Suppressor macrophage treated with lipopolysaccharide for 1 hour (primary cell): ENCODE measurements around the gene MSI2.
A peak's percentile ranks its signal among the peaks of the same experiment; 100 is the strongest.
"Not testable (repeated sequence)": the region's sequence is repeated elsewhere in the genome, so short reads cannot be mapped to it uniquely, and the experiment has no call there.

Experiments
- DNase-seq, 3 donors: peaks; one replicate each; pipeline ENCODE4 v3.0.0-alpha.2; 2020 to 2022

MSI2 gene

GRCh38 chr17:57255776-57256681 is at the start of gene MSI2:
Gene MSI2 (plus strand): TSS chr17:57256523. CDS start chr17:57256743, 220 bp downstream.
- peak; percentile 65 to 87 (median 76) for DNase-seq

- no peak for DNase-seq
Observed at GRCh38 chr17:57206928-57207327, 49.4 kb upstream of the MSI2 start.

GRCh38 chr17:57207396-57207795 is 48.9 kb upstream of the MSI2 start:
- no peak for DNase-seq

- DNase-seq: no peak
Observed at GRCh38 chr17:57210224-57210553, 46.1 kb upstream of the MSI2 start.

- no peak for DNase-seq
Observed at GRCh38 chr17:57210972-57211411, 45.3 kb upstream of the MSI2 start.

GRCh38 chr17:57211543-57211942 is 44.8 kb upstream of the MSI2 start:
- DNase-seq: no peak

- no peak for DNase-seq
Observed at GRCh38 chr17:57213180-57213825, 43.0 kb upstream of the MSI2 start.

- no peak for DNase-seq
Observed at GRCh38 chr17:57215317-57215716, 41.0 kb upstream of the MSI2 start.

GRCh38 chr17:57221366-57222350 is 34.7 kb upstream of the MSI2 start:
- no peak for DNase-seq

GRCh38 chr17:57222422-57222821 is 33.9 kb upstream of the MSI2 start:
- DNase-seq: not testable (repeated sequence)

- no peak for DNase-seq
Observed at GRCh38 chr17:57225127-57225526, 31.2 kb upstream of the MSI2 start.

GRCh38 chr17:57226793-57227192 is 29.5 kb upstream of the MSI2 start:
- DNase-seq: no peak

GRCh38 chr17:57228911-57229310 is 27.4 kb upstream of the MSI2 start:
- no peak for DNase-seq

GRCh38 chr17:57234061-57234738 is 22.1 kb upstream of the MSI2 start:
- DNase-seq: no peak

GRCh38 chr17:57234739-57235092 is 21.6 kb upstream of the MSI2 start:
- no peak for DNase-seq

- DNase-seq: no peak
Observed at GRCh38 chr17:57235124-57235523, 21.2 kb upstream of the MSI2 start.

GRCh38 chr17:57236686-57237299 is 19.5 kb upstream of the MSI2 start:
- DNase-seq: no peak

- peak in 1 of 3 donors; percentile 9 for DNase-seq
Observed at GRCh38 chr17:57240648-57241047, 15.7 kb upstream of the MSI2 start.

- no peak for DNase-seq
Observed at GRCh38 chr17:57242148-57242547, 14.2 kb upstream of the MSI2 start.

- peak; percentile 80 to 89 (median 83) for DNase-seq
Observed at GRCh38 chr17:57243171-57243622, 13.1 kb upstream of the MSI2 start.

- peak in 1 of 3 donors; percentile 10 for DNase-seq
Observed at GRCh38 chr17:57245786-57246185, 10.5 kb upstream of the MSI2 start.

- DNase-seq: peak in 1 of 3 donors; percentile 8
Observed at GRCh38 chr17:57246257-57246656, 10.1 kb upstream of the MSI2 start.
